ENCODE measurements around the gene PAX6. TPM values are rescaled to one million over a fixed set of nuclear protein-coding genes. Genes with fewer than 3 reads are reported as not detected.

PAX6 gene
- total RNA-seq, 1 experiment from 2014 or later = 9.3 TPM

DNA sequence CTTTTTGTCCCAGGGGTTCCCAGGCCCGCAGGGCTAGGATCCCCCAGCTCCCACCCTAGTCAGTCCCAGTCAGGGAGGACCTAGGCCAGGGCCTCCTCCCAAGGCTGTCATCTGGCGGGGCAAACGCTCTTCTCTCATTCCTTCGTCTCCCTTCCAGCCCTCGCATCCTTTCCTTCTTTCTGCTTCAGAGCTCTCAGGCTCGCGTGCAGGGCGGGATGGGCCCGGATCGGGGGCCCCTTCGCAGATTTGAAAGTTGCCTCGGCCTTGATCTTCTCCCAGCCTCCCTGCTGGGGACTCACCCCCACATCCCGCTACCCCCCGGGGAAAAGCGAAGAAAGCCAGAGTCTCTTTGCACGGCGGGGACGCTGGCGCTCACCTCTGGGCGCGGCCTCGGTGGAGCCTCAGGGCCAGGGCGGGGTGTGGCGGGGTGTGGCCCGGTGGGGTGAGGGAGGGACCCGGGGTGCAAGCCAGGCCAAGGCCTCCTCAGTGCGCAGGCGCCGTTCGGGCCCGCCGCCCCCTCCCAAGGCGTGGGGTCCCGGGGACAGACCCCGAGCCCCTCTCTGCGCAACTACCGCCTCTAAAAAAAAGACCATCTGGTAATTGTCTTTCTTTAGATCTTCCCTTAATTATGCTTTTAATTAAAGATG is 14.8 kb upstream of the PAX6 start:
- no peak for DNase-seq
- H3K27me3 ChIP-seq = no peaks in the 10 kb centered on the region
- H3K4me1 ChIP-seq = peaks cover 5% of the 10 kb centered on the region
- no peak overlapping the region for H3K4me3 ChIP-seq
- no peaks in the 10 kb centered on the region for H3K36me3 ChIP-seq
- H3K27ac ChIP-seq = no peak overlapping the region
- H3K9me3 ChIP-seq (replicated peaks) = no peaks in the 10 kb centered on the region

DNA sequence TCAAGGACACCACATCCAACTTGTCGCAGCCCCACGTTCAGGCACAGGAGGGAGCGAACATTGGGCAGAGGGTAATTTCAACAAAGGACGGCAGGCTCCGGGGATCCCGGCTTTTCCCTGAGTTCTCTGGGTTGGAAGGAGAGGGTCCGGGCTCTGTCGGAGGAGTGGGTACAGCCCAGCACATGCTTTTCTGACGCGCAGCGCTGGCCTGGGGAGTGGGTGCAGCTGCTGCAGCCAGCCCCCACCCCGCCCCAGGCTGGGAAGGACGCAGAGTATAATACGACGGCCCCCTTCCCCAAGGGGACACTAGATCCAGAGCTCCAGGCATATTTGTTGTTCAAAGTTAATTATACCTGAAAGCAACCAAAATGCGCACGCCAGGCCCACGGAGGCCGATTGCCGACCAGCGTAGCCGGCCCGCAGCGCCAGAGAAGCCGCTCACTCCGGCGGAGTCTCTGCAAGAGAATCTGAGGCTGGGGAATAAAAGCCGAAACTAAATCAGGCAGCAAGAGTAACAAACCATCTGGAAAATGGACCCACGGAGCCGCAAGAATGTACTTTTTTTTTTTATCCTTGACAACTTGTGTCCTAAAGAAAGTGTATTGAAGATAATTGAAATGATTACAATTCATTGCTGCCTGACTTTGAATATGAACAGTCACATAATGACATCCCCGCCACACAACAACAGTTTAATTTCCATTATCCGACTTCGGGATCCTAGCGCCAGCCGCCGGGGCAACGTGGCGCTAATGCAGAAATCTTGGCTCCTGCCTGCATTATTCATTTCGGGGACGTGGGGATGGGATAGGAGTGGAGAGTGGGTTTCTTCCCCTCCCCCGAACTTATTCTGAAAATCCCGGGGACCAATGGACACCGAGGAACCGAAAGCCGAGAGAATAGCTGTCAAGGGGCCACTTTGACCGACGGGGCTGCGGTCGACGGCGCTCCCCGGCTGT is 14.0 kb upstream of the PAX6 start:
- Histone ChIP-seq H3K27ac (no peak overlapping the region), H3K9me3 (replicated peaks) (no peaks in the 10 kb centered on the region), H3K4me3 (no peak overlapping the region), H3K4me1 (peaks cover 5% of the 10 kb centered on the region), H3K27me3 (no peaks in the 10 kb centered on the region), H3K36me3 (no peaks in the 10 kb centered on the region)
- DNase-seq = no peak

DNA sequence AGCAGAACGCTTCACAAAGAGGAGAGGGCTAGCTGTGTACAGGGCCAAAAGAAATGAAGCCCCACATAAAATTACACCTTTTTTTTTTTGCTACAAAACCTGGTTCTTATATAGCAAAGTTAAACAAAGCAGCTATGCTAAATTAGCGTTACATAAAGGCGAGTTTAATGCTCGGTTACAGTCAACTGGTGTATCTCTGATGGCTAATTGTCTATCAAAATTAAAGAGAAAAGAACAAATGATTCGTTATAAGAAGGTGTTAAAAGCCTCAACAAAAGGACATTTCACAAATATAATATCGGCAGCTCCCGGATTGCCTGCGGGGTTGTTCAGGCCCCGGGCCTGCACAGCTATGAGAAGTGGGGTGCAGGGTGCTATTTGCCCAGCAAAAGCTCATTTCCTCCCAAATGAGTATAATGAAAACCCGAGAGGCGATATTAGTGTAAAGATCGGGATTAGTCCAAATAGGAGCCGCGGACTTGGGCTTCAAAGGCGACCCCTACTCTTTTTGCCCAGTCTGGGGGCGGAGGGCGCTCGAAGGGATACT is 13.3 kb upstream of the PAX6 start:
- DNase-seq = no peak
- Histone ChIP-seq H3K27me3 (no peaks in the 10 kb centered on the region), H3K27ac (no peak overlapping the region), H3K4me3 (no peak overlapping the region), H3K4me1 (peaks cover 4% of the 10 kb centered on the region), H3K36me3 (no peaks in the 10 kb centered on the region), H3K9me3 (replicated peaks) (no peaks in the 10 kb centered on the region)

DNA sequence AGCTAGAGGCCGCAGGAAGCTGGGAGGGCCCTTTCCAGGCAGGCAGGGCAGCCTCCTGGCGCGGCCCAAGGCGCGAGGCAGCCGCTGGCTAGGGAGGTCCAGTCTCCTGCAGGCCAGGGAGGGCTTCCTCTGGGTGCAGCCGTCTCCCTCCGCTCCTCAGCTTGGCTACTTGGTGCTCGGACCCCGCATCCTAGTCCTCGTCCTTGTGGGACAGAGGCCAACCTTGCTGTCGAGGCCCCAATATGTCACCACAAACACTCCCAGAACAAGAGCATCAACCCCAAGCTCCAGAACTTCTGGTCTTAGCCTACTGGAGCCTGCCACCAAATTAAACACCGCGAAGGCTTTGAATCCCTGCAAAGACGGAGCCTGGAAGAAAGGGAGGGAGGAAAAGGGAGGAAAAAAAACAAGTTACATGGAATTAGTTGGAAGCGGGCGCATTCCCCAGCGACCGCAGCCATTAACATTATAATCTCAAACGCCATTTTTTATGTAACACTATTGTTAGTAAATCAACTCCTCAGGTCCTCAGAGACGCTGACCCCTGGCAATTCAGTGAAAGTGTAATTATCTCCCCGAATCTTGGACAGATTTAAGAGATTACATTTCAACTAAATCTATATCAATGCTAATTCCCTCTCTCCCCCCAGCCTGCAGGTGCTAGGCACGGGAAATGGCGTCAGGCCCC is 12.7 kb upstream of the PAX6 start:
- H3K36me3 ChIP-seq = no peaks in the 10 kb centered on the region
- no peaks in the 10 kb centered on the region for H3K27me3 ChIP-seq
- H3K4me3 ChIP-seq = no peak overlapping the region
- no peak for DNase-seq
- no peaks in the 10 kb centered on the region for H3K9me3 ChIP-seq (replicated peaks)
- H3K27ac ChIP-seq = no peak overlapping the region
- H3K4me1 ChIP-seq = no peaks in the 10 kb centered on the region

DNA sequence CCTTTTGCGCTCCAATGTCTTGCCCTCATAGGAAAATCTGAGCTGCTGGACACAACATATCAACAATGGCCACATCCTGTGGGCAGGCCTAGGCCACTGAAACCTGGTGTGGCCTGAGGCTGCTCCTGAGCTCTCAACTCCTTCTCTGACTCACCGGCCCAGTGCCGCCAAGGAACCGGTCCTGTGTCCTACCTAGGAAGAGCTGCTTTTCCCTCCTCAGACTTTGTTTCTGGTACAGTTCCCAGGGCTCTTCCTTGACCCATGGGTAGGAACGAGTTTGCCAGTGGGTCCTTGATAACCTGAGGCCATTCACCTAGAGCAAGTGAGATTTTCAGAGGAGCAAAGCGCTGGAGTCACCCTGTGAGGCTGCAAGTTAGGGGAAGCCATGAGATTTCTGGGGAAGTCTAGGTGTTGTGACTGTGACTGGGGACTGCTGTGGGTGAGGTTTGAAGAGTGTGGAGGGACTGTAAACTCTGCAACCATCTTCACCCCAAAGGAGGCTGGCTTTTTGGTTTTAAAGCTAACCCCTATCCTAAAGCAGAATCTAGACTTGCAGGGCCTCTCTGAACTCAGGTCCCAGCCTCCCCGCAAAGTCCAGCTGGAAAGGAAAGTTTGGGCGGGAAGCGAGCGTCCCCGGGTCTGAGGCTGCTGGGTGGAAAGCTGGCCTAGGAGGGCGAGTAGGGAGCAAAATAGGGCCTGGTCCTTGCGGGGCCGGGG is 12.0 kb upstream of the PAX6 start:
- H3K36me3 ChIP-seq = no peaks in the 10 kb centered on the region
- no peak overlapping the region for H3K4me3 ChIP-seq
- H3K27me3 ChIP-seq = no peaks in the 10 kb centered on the region
- no peaks in the 10 kb centered on the region for H3K9me3 ChIP-seq (replicated peaks)
- H3K4me1 ChIP-seq = no peaks in the 10 kb centered on the region
- H3K27ac ChIP-seq = no peak overlapping the region
- DNase-seq = no peak

DNA sequence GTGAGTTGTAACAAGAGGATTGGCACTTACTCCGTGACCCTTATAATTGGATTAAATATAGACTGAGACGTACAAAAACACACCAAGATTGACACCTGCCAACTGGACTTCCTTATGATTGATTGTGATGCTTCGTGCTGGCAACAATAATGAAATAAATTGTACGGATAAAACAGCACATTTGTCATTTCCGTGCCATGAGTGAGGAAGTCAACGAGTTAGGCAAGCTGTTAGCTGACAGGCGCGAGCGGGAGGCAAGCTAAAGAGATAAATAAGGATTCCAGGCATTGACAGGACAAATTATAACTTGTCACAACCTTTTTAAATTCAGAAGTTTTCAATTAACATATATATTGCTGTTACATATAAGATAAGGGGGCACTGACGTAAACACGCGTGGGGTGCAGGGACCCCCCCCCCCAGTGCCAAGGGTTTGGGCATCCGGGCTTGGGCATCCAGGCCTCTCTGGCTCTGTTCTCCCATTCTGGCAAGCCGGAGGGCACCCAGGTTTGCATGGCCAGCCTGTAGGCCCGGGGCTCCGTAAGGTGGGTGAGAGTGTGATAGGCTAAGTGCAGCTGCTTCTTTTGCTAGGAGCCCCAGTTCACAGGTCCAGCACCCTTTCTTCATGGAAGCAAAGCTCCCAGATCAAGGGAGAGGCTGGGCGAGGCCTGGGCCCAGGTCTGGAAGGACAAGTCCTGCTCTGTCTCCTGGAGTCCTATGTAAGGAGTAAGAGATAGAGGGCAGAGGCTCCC is 11.2 kb upstream of the PAX6 start:
- H3K4me3 ChIP-seq = no peak overlapping the region
- no peaks in the 10 kb centered on the region for H3K9me3 ChIP-seq (replicated peaks)
- H3K4me1 ChIP-seq = no peaks in the 10 kb centered on the region
- DNase-seq = no peak
- H3K36me3 ChIP-seq = no peaks in the 10 kb centered on the region
- no peaks in the 10 kb centered on the region for H3K27me3 ChIP-seq
- H3K27ac ChIP-seq = no peak overlapping the region

DNA sequence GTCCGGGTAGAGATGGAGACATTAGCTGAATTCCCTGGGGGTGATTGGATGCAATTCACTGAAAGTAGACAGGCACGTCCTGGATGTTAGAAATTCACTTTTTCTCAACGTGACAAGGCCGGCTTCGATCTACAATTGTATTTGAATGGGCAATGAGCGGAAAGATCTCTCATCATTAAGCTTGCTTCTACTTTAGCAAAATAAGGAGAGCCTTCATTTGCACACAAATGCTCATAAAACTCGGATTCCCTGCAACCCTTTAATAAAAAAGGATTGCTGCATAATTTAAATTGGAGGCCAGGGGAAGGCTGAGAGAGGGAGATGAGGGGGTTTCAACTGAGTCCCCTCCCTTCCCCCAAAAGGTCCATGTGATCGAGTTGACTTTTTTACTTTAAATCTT is 10.6 kb upstream of the PAX6 start:
- no peak overlapping the region for H3K27ac ChIP-seq
- DNase-seq = no peak
- H3K36me3 ChIP-seq = no peaks in the 10 kb centered on the region
- no peaks in the 10 kb centered on the region for H3K4me1 ChIP-seq
- H3K4me3 ChIP-seq = no peak overlapping the region
- no peaks in the 10 kb centered on the region for H3K27me3 ChIP-seq
- no peaks in the 10 kb centered on the region for H3K9me3 ChIP-seq (replicated peaks)

DNA sequence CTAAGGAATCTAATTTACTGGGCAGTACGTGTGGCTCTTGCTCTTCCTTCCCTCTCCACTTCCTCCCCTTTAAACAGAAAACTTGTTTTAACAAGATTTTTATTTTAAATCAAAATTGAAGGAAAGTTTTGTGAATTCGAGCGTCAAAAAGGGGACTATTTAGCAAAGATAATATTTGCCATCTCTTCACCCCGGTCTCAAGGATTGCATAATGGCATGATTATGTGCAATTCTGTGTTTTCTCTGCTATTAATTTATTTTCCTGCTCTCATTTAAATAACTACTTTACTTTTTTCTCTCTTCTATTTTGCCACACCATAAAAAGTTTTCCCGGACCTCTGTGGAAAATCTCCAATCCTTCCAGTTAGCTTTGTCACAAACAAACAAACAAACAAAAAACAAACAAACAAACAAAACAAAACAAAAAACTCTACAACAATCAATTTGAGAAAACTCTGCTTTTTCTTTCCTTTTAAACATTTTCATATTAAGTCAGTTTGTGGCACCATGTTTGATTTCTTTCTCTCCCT is 10.2 kb upstream of the PAX6 start:
- no peak for DNase-seq
- no peaks in the 10 kb centered on the region for H3K36me3 ChIP-seq
- H3K9me3 ChIP-seq (replicated peaks) = no peaks in the 10 kb centered on the region
- no peaks in the 10 kb centered on the region for H3K27me3 ChIP-seq
- no peak overlapping the region for H3K4me3 ChIP-seq
- no peak overlapping the region for H3K27ac ChIP-seq
- no peaks in the 10 kb centered on the region for H3K4me1 ChIP-seq

DNA sequence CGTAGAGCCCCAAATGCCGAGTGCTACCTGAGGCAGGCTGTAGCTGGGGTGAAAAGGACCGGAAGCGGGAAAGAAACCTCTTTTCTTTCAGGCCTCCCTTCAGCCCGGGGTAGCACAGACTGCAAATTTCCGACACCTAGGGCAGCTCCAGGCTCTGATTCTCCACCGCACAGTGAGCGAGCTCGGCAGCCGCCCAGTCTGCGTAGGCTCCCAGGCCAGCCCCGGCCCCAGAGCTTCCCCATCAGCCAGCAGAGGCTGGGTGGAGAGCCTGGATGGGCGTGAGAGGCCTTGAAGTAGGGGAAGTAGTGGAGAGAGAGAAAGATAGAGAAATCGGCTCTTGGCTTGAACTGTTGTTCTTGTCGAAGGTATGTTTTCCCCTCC is 9.3 kb upstream of the PAX6 start:
- no peak for DNase-seq
- Histone ChIP-seq H3K4me1 (no peaks in the 10 kb centered on the region), H3K36me3 (no peaks in the 10 kb centered on the region), H3K27ac (no peak overlapping the region), H3K27me3 (no peaks in the 10 kb centered on the region), H3K9me3 (replicated peaks) (no peaks in the 10 kb centered on the region), H3K4me3 (no peak overlapping the region)

DNA sequence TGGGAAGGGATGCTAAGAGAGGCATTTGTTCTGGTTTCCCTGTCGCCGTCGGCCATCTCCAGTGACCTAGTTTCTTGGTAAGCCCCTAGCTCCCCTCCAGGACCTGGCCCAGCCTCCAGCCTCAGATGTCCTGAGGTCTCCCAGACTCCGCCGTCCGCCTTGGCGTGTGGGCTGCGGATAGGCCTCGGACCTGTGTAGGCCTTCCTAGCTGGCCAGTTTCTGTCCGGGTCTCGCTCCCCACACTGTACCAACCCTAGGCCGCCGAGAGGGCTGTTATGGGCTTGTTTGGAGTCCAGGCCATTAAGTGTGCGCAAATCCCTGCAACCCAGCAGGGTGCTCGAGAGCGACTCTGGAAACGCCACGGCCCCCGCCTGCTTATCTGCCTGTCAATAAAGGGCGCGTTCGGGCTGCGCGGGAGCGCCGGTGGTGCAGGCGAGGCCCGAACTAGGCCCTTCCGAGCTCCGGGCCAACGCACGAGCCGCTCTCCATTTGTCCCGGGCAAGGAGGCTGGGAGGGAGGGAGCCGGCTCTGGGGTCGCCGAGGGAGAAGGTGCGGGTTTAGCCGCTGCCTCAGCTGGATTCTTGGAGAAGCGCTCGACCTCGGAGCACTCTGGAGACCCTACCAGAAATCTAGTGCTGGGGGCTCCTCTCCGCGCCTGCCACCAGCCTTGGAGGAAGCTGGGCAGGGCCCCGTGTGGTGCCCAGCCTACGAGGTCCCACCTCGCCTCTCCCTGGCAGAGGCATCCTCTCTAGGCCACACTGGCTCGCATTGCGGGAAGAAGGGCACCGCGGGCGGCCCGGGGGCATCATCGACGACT is 8.7 kb upstream of the PAX6 start:
- no peak overlapping the region for H3K4me3 ChIP-seq
- H3K27ac ChIP-seq = no peak overlapping the region
- no peaks in the 10 kb centered on the region for H3K4me1 ChIP-seq
- H3K9me3 ChIP-seq (replicated peaks) = no peaks in the 10 kb centered on the region
- no peaks in the 10 kb centered on the region for H3K36me3 ChIP-seq
- DNase-seq = no peak
- no peaks in the 10 kb centered on the region for H3K27me3 ChIP-seq

DNA sequence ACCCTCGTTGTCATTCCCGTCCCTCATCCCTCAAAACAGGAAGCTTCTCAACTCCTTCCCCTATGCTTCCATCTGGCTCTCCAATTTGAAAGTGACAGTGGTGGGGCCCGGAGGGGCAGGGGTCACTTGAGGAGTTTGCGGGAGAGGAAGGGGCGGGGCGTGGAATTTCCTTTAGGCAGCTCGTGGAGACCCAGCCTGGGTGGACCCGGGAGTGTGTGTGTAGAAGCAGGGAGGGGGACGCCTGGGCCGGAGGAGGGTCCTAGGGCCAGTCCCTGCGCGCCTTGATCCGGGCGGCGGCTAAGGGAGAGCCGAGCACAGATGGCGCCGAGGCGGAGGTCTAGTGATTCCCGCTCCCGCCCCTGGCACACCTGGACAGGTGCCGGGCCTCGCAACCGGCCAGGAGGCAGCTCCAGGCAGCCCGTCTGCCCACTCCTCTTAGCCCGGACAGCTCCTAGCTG is 7.8 kb upstream of the PAX6 start:
- Histone ChIP-seq H3K36me3 (no peaks in the 10 kb centered on the region), H3K27me3 (no peaks in the 10 kb centered on the region), H3K9me3 (replicated peaks) (no peaks in the 10 kb centered on the region), H3K4me1 (no peaks in the 10 kb centered on the region), H3K4me3 (no peak overlapping the region), H3K27ac (no peak overlapping the region)
- no peak for DNase-seq

DNA sequence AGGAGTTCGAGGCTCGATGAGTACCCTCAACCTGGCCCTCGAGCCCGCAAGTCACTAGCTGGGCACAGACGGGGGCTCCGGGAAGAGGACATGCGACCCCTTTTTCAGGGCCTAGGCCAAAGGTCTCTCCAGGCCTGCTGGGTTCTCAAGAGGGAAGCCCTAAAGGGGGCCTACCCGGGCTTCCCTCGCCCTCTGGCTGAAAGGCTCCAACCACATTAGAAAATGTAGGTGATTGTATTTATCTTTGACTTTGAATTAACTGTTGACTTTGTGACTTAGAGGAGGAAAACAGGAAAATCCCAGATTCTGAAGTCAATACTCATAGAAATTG is 7.3 kb upstream of the PAX6 start:
- H3K27ac ChIP-seq = no peak overlapping the region
- no peak for DNase-seq

More for the DNA sequence above, 7.3 kb upstream of the PAX6 start:
- Histone ChIP-seq H3K27me3 (no peaks in the 10 kb centered on the region), H3K4me3 (no peak overlapping the region), H3K9me3 (replicated peaks) (no peaks in the 10 kb centered on the region), H3K4me1 (no peaks in the 10 kb centered on the region), H3K36me3 (no peaks in the 10 kb centered on the region)
